Ishikawa (cell line): ENCODE results near the gene TMEM132D.

Experiments used
- CEBPB ChIP-seq: IDR thresholded peaks from 2 replicates; pipeline ENCODE4 v1.6.1; 2012
- CREB1 ChIP-seq: IDR thresholded peaks from 2 replicates; pipeline ENCODE4 v1.6.1; 2012; ENCODE audit warnings: low read depth
- EGR1 ChIP-seq: IDR thresholded peaks from 2 replicates; pipeline ENCODE4 v1.6.1; 2012
- EP300 ChIP-seq: IDR thresholded peaks from 2 replicates; pipeline ENCODE4 v1.6.1; 2012; ENCODE audit warnings: borderline replicate concordance
- FOXM1 ChIP-seq: IDR thresholded peaks from 2 replicates; pipeline ENCODE4 v1.6.1; 2012; ENCODE audit warnings: low read depth, borderline replicate concordance
- MAX ChIP-seq: IDR thresholded peaks from 2 replicates; pipeline ENCODE4 v1.6.1; 2012
- NFIC ChIP-seq: IDR thresholded peaks from 2 replicates; pipeline ENCODE4 v1.6.1; 2012
- RAD21 ChIP-seq: IDR thresholded peaks from 2 replicates; pipeline ENCODE4 v1.6.1; 2012; ENCODE audit warnings: low read depth
- REST ChIP-seq: IDR thresholded peaks from 2 replicates; pipeline ENCODE4 v1.6.1; 2012; ENCODE audit warnings: low read depth, mild to moderate bottlenecking
- TAF1 ChIP-seq: IDR thresholded peaks from 2 replicates; pipeline ENCODE4 v1.6.1; 2012; ENCODE audit warnings: low read depth, mild to moderate bottlenecking
- TCF12 ChIP-seq: IDR thresholded peaks from 2 replicates; pipeline ENCODE4 v1.6.1; 2012; ENCODE audit warnings: low read depth
- TEAD4 ChIP-seq: IDR thresholded peaks from 2 replicates; pipeline ENCODE4 v1.6.1; 2012
- USF1 ChIP-seq: IDR thresholded peaks from 2 replicates; pipeline ENCODE4 v1.6.1; 2012
- YY1 ChIP-seq: IDR thresholded peaks from 2 replicates; pipeline ENCODE4 v1.6.1; 2012; ENCODE audit warnings: low read depth
- ZBTB7A ChIP-seq: IDR thresholded peaks from 2 replicates; pipeline ENCODE4 v1.6.1; 2012; ENCODE audit warnings: low read depth

Gene TMEM132D

GRCh38 chr12:129084875-129085826 lies 818.7 kb downstream of the TMEM132D start:
- TF ChIP-seq YY1 (no peak), FOXM1 (no peak), CREB1 (no peak), MAX (no peak), NFIC (no peak), TCF12 (no peak), EP300 (no peak), TEAD4 (no peak), REST (no peak), EGR1 (no peak), ZBTB7A (no peak), RAD21 (no peak)

GRCh38 chr12:129083121-129083840 lies 820.5 kb downstream of the TMEM132D start:
- no peak for TF ChIP-seq CREB1
- TF ChIP-seq EGR1, result no peak
- no peak for TF ChIP-seq TEAD4
- TF ChIP-seq TCF12, result no peak
- TF ChIP-seq RAD21, result no peak
- TF ChIP-seq REST, result no peak
- no peak for TF ChIP-seq CEBPB
- no peak for TF ChIP-seq FOXM1

GRCh38 chr12:129082441-129082840 lies 821.4 kb downstream of the TMEM132D start:
- TF ChIP-seq CREB1, result no peak
- TF ChIP-seq USF1, result no peak
- no peak for TF ChIP-seq NFIC
- TF ChIP-seq CEBPB, result no peak
- TF ChIP-seq EGR1, result no peak
- TF ChIP-seq REST, result no peak
- no peak for TF ChIP-seq TCF12
- no peak for TF ChIP-seq RAD21
- no peak for TF ChIP-seq YY1
- TF ChIP-seq MAX, result no peak
- no peak for TF ChIP-seq EP300
- no peak for TF ChIP-seq TEAD4
- no peak for TF ChIP-seq FOXM1
- TF ChIP-seq ZBTB7A, result no peak
- no peak for TF ChIP-seq TAF1

- no peak for TF ChIP-seq EP300
- no peak for TF ChIP-seq FOXM1
- TF ChIP-seq USF1, result no peak
- TF ChIP-seq TCF12, result no peak
- no peak for TF ChIP-seq MAX
- no peak for TF ChIP-seq CEBPB
- no peak for TF ChIP-seq REST
- no peak for TF ChIP-seq YY1
- TF ChIP-seq TAF1, result no peak
- no peak for TF ChIP-seq RAD21
- no peak for TF ChIP-seq EGR1
- TF ChIP-seq ZBTB7A, result no peak
- TF ChIP-seq CREB1, result no peak
Measured at GRCh38 chr12:129081755-129082250, 822.0 kb downstream of the TMEM132D start.
